Heart left ventricle (tissue), 13 donors: ENCODE data around the gene KLK14.

Experiments used
- POLR2A ChIP-seq, 2 donors: fragments of 450-650 bp; IDR thresholded peaks; one replicate each; pipeline ENCODE4 v1.6.1; 2017; ENCODE audit warnings: antibody characterized with exemption in 2 of 2, mild to moderate bottlenecking in 2 of 2, moderate library complexity in 2 of 2
- TF ChIP-seq, protein P1 (sequence below), 12 donors: fragments of 200-600 bp; sonication (generic) in 4 of 12; IDR thresholded peaks; one replicate each; pipeline versions ENCODE4 v1.5.0 to v1.8.0; 2018 to 2022; ENCODE audit warnings: antibody characterized with exemption in 12 of 12, mild to moderate bottlenecking in 5 of 12
- donor health status: ischemic (EF 13 %, LVEDD 7.1; RV severe dilation, severe dysfunction).
- donor health status: DM: no; HTN: yes; CAD: no.
- donor health status: DM: no; HTN: no; CAD: no.
- donor health status: ischemic (EF 25% LVEDD 6.9; RV normal size, moderate dysfunction).
- donor health status: ischemic (EF 25% LVEDD 5.7; RV mildly dilated, moderate dysfunction).
- donor health status: ischemic (EF 35%, LVEDD 5.7; RV mildly dilated, moderate dysfunction).
- donor health status: nonischemic (EF 11% LVEDD 7.7; RV severe dilation, severe dysfunction).
- donor health status: DM: yes; HTN: yes; CAD: no.
- donor health status: PGD.
- donor health status: ischemic (EF 29% LVEDD 5.4; RV normal size, mild dysfunction).
- donor health status: nonischemic (EF 23%, LVEDD 6.1; RV moderate dilation, normal function).

DNA sequence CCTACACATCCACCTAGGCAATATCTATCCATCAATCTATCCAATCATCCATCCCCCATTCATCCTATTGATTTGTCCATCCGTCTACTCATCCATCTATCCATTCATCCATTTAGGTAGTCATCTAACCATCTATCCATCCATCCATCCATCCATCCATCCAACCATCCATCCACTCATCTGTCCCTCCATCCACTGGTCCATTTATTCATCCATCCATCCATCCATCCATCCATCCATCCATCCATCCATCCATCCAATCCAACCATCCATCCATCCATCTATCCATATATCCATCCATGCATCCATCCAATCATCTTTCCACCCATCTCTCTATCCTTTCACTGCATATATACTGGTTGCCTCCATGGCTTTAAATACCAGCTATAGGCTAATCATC is 21.7 kb downstream of the KLK14 start:
- TF ChIP-seq, protein P1, sequence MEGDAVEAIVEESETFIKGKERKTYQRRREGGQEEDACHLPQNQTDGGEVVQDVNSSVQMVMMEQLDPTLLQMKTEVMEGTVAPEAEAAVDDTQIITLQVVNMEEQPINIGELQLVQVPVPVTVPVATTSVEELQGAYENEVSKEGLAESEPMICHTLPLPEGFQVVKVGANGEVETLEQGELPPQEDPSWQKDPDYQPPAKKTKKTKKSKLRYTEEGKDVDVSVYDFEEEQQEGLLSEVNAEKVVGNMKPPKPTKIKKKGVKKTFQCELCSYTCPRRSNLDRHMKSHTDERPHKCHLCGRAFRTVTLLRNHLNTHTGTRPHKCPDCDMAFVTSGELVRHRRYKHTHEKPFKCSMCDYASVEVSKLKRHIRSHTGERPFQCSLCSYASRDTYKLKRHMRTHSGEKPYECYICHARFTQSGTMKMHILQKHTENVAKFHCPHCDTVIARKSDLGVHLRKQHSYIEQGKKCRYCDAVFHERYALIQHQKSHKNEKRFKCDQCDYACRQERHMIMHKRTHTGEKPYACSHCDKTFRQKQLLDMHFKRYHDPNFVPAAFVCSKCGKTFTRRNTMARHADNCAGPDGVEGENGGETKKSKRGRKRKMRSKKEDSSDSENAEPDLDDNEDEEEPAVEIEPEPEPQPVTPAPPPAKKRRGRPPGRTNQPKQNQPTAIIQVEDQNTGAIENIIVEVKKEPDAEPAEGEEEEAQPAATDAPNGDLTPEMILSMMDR (IDR thresholded peaks at IDR 0.05) = no peak
- TF ChIP-seq POLR2A (IDR thresholded peaks at IDR 0.05) = no peak
